A673 (cell line): Measurements from ENCODE around the gene ILKAP. TPM values are rescaled to one million over a fixed set of nuclear protein-coding genes. Genes with fewer than 3 reads are reported as not detected.

Experiments
- BruUV-seq: library from RNA; stranded (reverse); fragments of 400-500 nt; replicated peaks from 2 replicates; lab custom pipeline; 2021; lab: Mats Ljungman, UMichigan
- CTCF ChIA-PET: fragments of 300-600 bp; sonication (Branson Sonifier 250); formaldehyde crosslinking; loops from one replicate; lab custom pipeline; 2022; ENCODE audit warnings: antibody characterized with exemption; lab: Charles Lee
- POLR2A ChIA-PET: fragments of 300-600 bp; sonication (Branson Sonifier 250); formaldehyde crosslinking; loops from one replicate; lab custom pipeline; 2022; ENCODE audit warnings: antibody characterized with exemption; ENCODE audit not compliant: low non-redundant PET; lab: Charles Lee
- DNase-seq: peaks from one replicate; pipeline ENCODE4 v3.0.0-alpha.2; 2015; ENCODE audit warnings: low spot score
- H3K27ac ChIP-seq: fragments of 200-600 bp; sonication (generic); 2 replicates; pipeline ENCODE4 v1.5.1; 2016; ENCODE audit warnings: mixed run types, low read depth, mild to moderate bottlenecking, mixed read lengths, antibody characterized with exemption, low read length; ENCODE audit not compliant: poor library complexity, severe bottlenecking
- H3K27me3 ChIP-seq: fragments of 200-600 bp; sonication (generic); replicated peaks from 2 replicates; pipeline ENCODE4 v1.6.1; 2017; ENCODE audit warnings: mixed run types, low read depth, mild to moderate bottlenecking, mixed read lengths, antibody characterized with exemption, low read length; ENCODE audit not compliant: insufficient read depth, poor library complexity
- H3K36me3 ChIP-seq: fragments of 200-600 bp; sonication (generic); 2 replicates; pipeline ENCODE4 v1.6.1; 2016; ENCODE audit warnings: mixed run types, mild to moderate bottlenecking, mixed read lengths, antibody characterized with exemption, low read length; ENCODE audit not compliant: insufficient read depth, poor library complexity, severe bottlenecking
- H3K4me1 ChIP-seq: fragments of 200-600 bp; sonication (generic); 2 replicates; pipeline ENCODE4 v1.6.1; 2017; ENCODE audit warnings: mixed run types, mild to moderate bottlenecking, mixed read lengths, antibody characterized with exemption, low read length; ENCODE audit not compliant: insufficient read depth, poor library complexity, severe bottlenecking
- H3K4me3 ChIP-seq: fragments of 200-600 bp; sonication (generic); 2 replicates; pipeline ENCODE4 v1.5.1; 2016; ENCODE audit warnings: low read depth, mixed run types, mild to moderate bottlenecking, mixed read lengths, low read length; ENCODE audit not compliant: poor library complexity, severe bottlenecking
- H3K9me3 ChIP-seq: fragments of 200-600 bp; sonication (generic); 2 replicates; pipeline ENCODE4 v1.6.1; 2016; ENCODE audit warnings: mixed run types, low read depth, mild to moderate bottlenecking, mixed read lengths, antibody characterized with exemption, low read length; ENCODE audit not compliant: poor library complexity, severe bottlenecking
- CTCF ChIP-seq: fragments of 300-800, 200-600 bp; sonication (generic); conservative IDR thresholded peaks from 2 replicates; pipeline ENCODE4 v1.5.1; 2017; ENCODE audit warnings: low read depth, mild to moderate bottlenecking, antibody characterized with exemption, low read length, moderate library complexity, mixed read lengths
- EZH2 ChIP-seq: fragments of 200-600 bp; sonication (generic); IDR thresholded peaks from 2 replicates; pipeline ENCODE4 v1.6.1; 2017; ENCODE audit warnings: borderline replicate concordance, low read depth, mild to moderate bottlenecking, mixed read lengths, antibody characterized with exemption, low read length; ENCODE audit not compliant: poor library complexity, severe bottlenecking
- intact Hi-C: fragments of 100-400 bp; cut with micrococcal nuclease; formaldehyde crosslinking; loops from one replicate; pipeline ENCODE4 v1.10.0; 2022; ENCODE audit not compliant: unreplicated experiment
- total RNA-seq: library from RNA; stranded (reverse); gene quantifications from 2 replicates; pipeline ENCODE4 v1.2.3, GENCODE V29; 2021

The ILKAP gene
- total RNA-seq, 1 experiment from 2014 or later, result 71.6 TPM

- ChIA-PET POLR2A (no interaction called here), CTCF (no interaction called here)
- intact Hi-C loops, result no loop called here
These were observed 23.4 kb upstream of the ILKAP start for GRCh38 chr2:238226698-238227586.

GRCh38 chr2:238225911-238226697, 22.6 kb upstream of the ILKAP start:
- H3K27ac ChIP-seq, result peak overlapping the region; percentile 29
- H3K27me3 ChIP-seq, result no peaks in the 10 kb centered on the region
- TF ChIP-seq CTCF (no peak), EZH2 (no peak)
- no TSS peak for BruUV-seq
- H3K4me3 ChIP-seq, result no peak overlapping the region
- intact Hi-C loops, result no loop called here
- H3K9me3 ChIP-seq, result no peaks in the 10 kb centered on the region
- ChIA-PET POLR2A (no interaction called here), CTCF (no interaction called here)
- H3K4me1 ChIP-seq, result peaks cover 11% of the 10 kb centered on the region
- no peak for DNase-seq
- no peaks in the 10 kb centered on the region for H3K36me3 ChIP-seq

More at GRCh38 chr2:238226698-238227586, 23.4 kb upstream of the ILKAP start:
- no peaks in the 10 kb centered on the region for H3K27me3 ChIP-seq
- H3K9me3 ChIP-seq, result no peaks in the 10 kb centered on the region
- DNase-seq, result no peak
- no peak overlapping the region for H3K27ac ChIP-seq
- TF ChIP-seq EZH2 (no peak), CTCF (no peak)
- no peak overlapping the region for H3K4me3 ChIP-seq
- H3K36me3 ChIP-seq, result no peaks in the 10 kb centered on the region
- H3K4me1 ChIP-seq, result peaks cover 11% of the 10 kb centered on the region
- BruUV-seq, result no TSS peak

GRCh38 chr2:238225121-238225520, 21.6 kb upstream of the ILKAP start:
- Histone ChIP-seq H3K4me1 (peaks cover 11% of the 10 kb centered on the region), H3K9me3 (peaks cover 4% of the 10 kb centered on the region), H3K27me3 (no peaks in the 10 kb centered on the region), H3K36me3 (no peaks in the 10 kb centered on the region), H3K4me3 (no peak overlapping the region), H3K27ac (peak overlapping the region; percentile 29)
- DNase-seq, result no peak
- no TSS peak for BruUV-seq
- no peak for TF ChIP-seq CTCF
- no peak for TF ChIP-seq EZH2
- CTCF ChIA-PET, result no interaction called here
- POLR2A ChIA-PET, result interaction anchor here (0.6 kb wide), 1 partner anchor 25 kb away, joined by 3 read pairs; no protein-coding TSS in a partner anchor
- intact Hi-C loops, result no loop called here
